GM18507 (cell line): ENCODE measurements around the gene CREB3.
A peak's percentile ranks its signal among the peaks of the same experiment; 100 is the strongest.

ENCODE experiments used
- DNase-seq: peaks from one replicate; pipeline ENCODE4 v3.0.0; 2011; ENCODE audit warnings: low read depth; ENCODE audit not compliant: insufficient read length; ENCODE audit errors: extremely low spot score
- FAIRE-seq: peaks from 2 replicates; lab custom pipeline; 2011; peaks lifted over from hg19 to GRCh38; lab: Jason Lieb, UNC

The CREB3 gene

GRCh38 chr9:35700031-35700430 lies 32.4 kb upstream of the CREB3 start:
- no peak for DNase-seq
- no peak for FAIRE-seq

GRCh38 chr9:35700942-35701341 lies 31.5 kb upstream of the CREB3 start:
- FAIRE-seq (no peak), DNase-seq (no peak)

- FAIRE-seq (no peak), DNase-seq (no peak)
These were observed 29.8 kb upstream of the CREB3 start for GRCh38 chr9:35702696-35703095.

DNA sequence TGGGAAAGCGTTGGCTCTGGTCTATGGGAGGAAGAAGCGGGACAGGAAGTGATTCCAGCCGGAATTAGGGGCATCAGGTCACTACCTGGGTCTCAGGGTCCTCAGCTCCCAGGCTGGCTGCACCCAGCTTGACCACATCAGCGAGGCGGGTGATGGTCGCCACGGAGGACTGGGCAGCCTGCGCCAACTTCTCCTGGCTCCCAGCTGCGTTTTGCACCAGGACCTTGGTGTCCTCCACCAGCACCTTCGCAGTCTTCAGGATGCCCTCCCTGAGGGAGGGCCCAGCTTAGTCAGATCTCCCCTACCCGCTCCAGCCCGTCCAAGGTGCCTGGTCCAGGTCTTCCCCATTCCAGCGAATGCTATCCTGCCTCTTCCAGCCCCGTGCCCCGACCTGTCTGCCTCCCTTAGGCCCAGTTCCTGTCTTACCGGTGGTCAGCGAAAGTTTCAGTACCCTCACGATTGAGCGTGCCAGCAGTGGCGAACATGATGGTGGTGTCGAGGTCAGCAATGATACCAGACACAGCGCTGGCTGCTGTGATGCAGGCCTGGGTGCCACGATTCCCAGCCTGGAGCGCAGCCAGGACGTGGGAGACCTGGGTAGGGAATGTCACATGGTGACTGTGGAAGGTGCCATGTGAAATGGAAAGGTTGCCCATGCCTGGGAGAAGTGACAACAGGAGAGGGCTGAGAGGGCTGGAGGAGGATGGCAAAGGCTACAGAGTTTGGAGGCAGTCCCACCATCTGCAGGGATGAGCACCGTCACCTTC lies 28.4 kb upstream of the CREB3 start:
- FAIRE-seq, result no peak
- DNase-seq, result no peak

DNA sequence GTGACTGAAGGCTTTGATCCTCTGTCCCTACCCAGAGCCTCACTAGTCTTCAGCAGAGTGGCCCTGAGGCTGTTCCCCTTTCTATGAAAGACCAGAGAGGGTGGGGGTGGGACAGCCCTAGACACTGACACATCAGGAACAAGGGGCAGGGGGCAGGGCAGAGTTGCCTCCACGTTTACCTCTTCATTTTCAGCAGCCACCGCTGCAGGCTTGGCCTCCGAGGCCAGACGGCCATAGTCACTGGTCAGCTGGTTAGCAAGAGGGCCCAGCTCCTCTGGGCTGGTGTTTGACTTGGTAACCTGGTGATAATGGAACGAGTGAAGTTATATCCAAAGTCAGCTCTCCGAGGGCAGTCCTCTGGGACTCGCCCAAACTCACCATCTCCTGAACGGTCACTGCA lies 27.1 kb upstream of the CREB3 start:
- FAIRE-seq (no peak), DNase-seq (no peak)

DNA sequence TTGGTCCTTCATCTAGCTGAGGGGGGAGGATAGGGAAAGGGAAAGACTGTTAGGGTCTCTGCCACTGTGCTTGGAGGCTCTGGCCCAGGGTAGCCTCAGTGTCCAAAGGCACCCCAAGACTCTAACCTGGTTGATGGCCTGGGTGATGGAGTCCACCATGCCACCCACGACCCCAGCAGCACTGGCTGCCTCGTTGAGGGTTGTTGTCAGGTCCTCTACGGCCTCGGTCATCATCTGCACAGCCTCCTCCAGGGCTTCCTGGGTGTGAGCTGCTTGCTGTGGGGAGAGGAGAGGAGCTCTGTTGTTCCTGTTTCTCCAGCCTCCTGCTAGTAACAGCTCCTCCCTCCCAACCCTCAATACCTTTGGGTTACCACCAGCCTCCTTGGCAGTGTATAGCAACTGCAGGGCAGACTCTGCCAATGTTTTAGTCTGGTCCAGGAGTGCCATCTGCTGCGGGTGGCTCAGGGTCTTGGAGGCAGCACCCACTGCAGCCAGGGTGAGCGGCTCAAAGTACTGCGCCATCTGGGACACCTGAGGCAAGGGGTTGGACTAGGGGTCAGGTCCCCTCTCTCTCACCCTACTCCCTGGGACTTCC lies 26.5 kb upstream of the CREB3 start:
- DNase-seq (no peak), FAIRE-seq (no peak)

- no peak for DNase-seq
- FAIRE-seq, result no peak
These were observed 25.5 kb upstream of the CREB3 start for GRCh38 chr9:35706951-35707350.

GRCh38 chr9:35708146-35708545 lies 24.3 kb upstream of the CREB3 start:
- DNase-seq, result no peak
- no peak for FAIRE-seq

DNA sequence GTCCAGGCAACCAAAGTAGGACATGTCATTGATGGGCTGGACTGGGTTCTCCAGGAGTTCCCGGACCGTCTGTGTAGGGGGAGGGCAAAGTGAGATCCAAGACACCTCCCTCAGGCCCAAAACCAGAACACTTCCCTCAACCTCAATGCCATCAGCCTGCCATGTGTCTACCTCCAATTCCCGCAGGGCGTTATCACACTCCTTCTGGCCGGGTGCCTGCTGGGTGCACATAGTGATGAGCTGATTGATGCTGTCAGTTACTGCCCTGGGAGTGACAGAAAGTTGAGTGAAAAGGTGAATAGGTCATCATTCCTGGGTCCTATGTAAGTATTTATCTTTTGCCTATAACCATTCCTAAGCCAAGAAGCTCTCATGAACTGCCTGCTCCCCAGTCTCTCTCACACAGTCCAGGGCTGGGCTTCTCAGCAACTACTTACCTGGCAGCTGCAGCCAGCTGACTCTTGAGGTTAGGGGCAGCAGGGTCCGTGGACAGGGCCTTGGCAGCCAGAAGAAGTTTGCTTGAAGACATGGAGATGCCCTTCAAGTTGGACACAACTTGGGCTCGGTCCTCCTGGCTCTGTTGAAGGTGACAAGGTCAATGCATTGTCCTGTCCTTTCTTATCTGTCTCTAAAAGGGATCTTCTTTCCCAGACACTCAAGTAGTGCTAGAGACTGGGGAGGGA lies 21.5 kb upstream of the CREB3 start:
- no peak for FAIRE-seq

GRCh38 chr9:35711501-35712428 lies 20.7 kb upstream of the CREB3 start:
- FAIRE-seq, result peak; percentile 12
- DNase-seq, result no peak

More for the DNA sequence above, 21.5 kb upstream of the CREB3 start:
- DNase-seq, result no peak

DNA sequence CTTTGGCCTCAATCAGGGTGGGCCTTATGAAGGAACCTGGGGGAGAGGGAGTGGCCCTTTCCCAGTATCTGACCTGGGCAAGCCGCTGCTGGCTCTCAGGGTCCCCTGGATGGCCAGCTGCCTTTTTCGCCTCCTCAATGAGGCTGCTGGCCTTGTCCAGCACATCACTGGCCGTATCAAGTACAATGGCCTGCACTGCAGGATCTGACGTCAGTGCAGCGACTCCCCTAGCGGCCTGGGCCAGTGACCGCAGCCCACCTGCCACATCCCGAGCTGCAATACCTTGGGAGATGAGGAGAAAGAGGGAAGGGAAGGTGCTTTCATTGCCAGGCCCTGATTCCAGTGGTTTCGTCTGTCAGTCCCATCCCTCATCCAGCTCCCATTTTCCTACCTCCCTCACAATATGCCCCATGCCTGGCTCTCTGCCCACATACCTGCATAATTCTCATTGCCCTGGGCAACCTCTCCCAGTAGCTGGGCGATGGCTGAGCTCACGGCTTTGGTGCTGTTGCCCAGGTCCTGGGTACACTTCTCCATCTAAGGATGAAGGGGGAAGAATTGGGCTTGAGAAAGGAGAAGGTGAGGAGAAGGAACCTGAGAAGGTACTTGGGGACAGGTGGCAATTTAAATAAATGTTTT lies 19.6 kb upstream of the CREB3 start:
- no peak for DNase-seq

DNA sequence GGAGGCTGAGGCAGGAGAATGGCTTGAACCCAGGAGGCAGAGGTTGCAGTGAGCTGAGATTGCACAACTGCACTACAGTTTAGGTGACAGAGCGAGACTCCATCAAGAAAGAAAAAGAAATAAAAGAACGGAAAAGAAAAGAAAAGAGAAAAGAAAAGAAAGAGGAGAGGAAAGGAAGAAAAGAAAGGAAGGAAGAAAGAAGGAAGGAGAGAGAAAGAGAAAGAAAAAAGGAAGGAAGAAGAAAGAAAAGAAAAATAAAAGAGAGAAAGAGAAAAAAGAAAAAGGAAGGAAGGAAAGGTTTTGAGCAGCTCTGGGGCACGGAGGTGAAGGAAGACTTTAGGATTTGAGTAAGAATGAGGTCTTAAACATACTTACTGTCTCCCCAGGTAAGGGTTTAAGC lies 18.9 kb upstream of the CREB3 start:
- DNase-seq, result no peak
- no peak for FAIRE-seq

More for the DNA sequence above, 19.6 kb upstream of the CREB3 start:
- no peak for FAIRE-seq

DNA sequence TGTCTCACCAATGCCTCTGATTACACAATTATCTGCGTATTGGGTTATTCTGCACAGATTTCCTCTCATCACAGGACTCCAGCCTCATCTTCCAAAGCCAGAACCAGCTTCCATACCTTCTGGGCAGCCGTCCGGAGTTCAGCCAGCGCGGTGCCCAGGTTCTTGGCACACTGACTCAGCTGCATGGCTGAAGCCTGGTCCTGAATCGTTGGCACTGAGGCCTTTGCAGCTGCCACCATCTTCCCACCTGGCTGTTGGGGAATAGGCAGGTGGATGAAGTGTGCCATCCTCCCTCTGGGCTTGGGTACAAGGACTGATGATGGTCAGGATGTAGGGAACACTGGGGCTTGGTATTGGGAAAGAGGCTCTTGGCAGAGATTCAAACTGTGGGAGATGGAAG lies 18.3 kb upstream of the CREB3 start:
- FAIRE-seq (no peak), DNase-seq (no peak)

DNA sequence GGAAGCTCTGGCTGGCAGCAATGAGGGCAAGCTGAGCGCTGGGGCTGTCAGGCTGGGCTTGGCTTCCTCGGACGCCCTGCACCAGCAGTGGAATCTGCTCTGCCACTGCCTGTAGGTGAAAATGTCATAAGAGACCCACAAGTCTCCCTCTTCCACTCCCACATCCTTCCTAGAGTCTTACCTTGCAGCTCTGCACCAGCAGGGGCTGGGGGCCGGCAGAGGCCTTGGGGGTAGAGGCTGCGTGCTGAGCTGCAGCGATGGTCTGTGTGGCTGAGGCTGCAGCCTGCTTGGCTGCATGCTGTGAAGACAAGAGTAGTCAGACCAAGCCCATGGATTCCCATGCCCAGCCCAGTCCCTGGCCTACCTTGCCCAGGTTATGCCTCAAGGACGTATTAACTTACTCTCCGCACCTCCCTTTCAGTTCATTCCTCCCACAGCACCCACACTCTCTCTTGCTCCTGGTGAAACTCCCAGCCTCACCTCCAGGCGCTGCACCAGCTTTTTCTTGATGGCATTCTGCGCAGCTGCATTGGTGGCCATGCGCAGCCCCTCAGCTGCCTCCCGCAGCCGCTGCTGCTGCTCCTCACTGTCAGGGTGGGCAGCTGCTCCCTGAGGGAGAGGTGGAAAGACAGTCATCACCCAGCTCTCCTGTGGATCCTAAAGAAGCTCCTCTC lies 17.8 kb upstream of the CREB3 start:
- no peak for DNase-seq
- no peak for FAIRE-seq

- no peak for FAIRE-seq
These were observed 16.2 kb upstream of the CREB3 start for GRCh38 chr9:35716230-35716629.

GRCh38 chr9:35717132-35717870 lies 15.2 kb upstream of the CREB3 start:
- no peak for FAIRE-seq

More at GRCh38 chr9:35716230-35716629, 16.2 kb upstream of the CREB3 start:
- DNase-seq, result no peak

GRCh38 chr9:35718721-35719511 lies 13.6 kb upstream of the CREB3 start:
- peak; percentile 56 for FAIRE-seq
- no peak for DNase-seq

More at GRCh38 chr9:35717132-35717870, 15.2 kb upstream of the CREB3 start:
- DNase-seq, result no peak
